ENCODE measurements around the gene GLIPR2. TPM values are rescaled to one million over a fixed set of nuclear protein-coding genes. Genes with fewer than 3 reads are reported as not detected.

GLIPR2 gene
- total RNA-seq, 5 donors from 2014 or later (not counting 1 experiment from before 2014, with no cell fraction given) = 25.6 to 37.8 (median 28.7) TPM

GRCh38 chr9:36132086-36132485 lies 4.4 kb upstream of the GLIPR2 start:
- POLR2A ChIA-PET = no interaction called here
- H3K9me3 Mint-ChIP-seq = no peaks in the 10 kb centered on the region
- H3K27me3 ChIP-seq (replicated peaks in 1 of 2; ENCODE audit: control insufficient read depth in 2 of 2, extremely low read depth in 1 of 2, insufficient read depth in 2 of 2, low read length in 1 of 2) = peaks cover 0 to 5% of the 10 kb centered on the region in 2 experiments
- H3K36me3 ChIP-seq (ENCODE audit: control insufficient read depth in 2 of 2, extremely low read depth in 1 of 2, insufficient read depth in 1 of 2, low read length in 1 of 2) = no peaks in the 10 kb centered on the region
- no peaks in the 10 kb centered on the region for H3K9me3 ChIP-seq
- no peaks in the 10 kb centered on the region for H3K36me3 Mint-ChIP-seq
- no CpG with 5 or more reads among the region's 3 CpGs for WGBS (ENCODE audit: insufficient coverage)
- peaks cover 17 to 23% (median 18%) of the 10 kb centered on the region in 3 donors for H3K4me1 Mint-ChIP-seq
- H3K27me3 Mint-ChIP-seq = no peaks in the 10 kb centered on the region
- ATAC-seq (replicated peaks in 1 of 4) (no peak), DNase-seq (no peak)
- no peak overlapping the region for H3K27ac ChIP-seq (ENCODE audit: low read length)
- H3K4me3 ChIP-seq (ENCODE audit: control insufficient read depth in 1 of 2, extremely low read depth in 1 of 2, low read length in 1 of 2) = no peak overlapping the region
- CTCF ChIA-PET = no interaction called here
- no peak overlapping the region for H3K27ac Mint-ChIP-seq
- no peak overlapping the region for H3K4me3 Mint-ChIP-seq
- peaks cover 2 to 24% of the 10 kb centered on the region in 2 experiments for H3K4me1 ChIP-seq (ENCODE audit: control insufficient read depth in 1 of 2, extremely low read depth in 1 of 2, insufficient read depth in 2 of 2, low read length in 2 of 2)

GRCh38 chr9:36134761-36135505 lies 1.6 kb upstream of the GLIPR2 start:
- H3K27me3 ChIP-seq (replicated peaks in 1 of 2; ENCODE audit: control insufficient read depth in 2 of 2, extremely low read depth in 1 of 2, insufficient read depth in 2 of 2, low read length in 1 of 2) = peaks cover 0 to 5% of the 10 kb centered on the region in 2 experiments
- H3K27me3 Mint-ChIP-seq = no peaks in the 10 kb centered on the region
- H3K36me3 Mint-ChIP-seq = no peaks in the 10 kb centered on the region
- H3K27ac ChIP-seq (ENCODE audit: low read length) = no peak overlapping the region
- H3K36me3 ChIP-seq (ENCODE audit: control insufficient read depth in 2 of 2, extremely low read depth in 1 of 2, insufficient read depth in 1 of 2, low read length in 1 of 2) = no peaks in the 10 kb centered on the region
- no peaks in the 10 kb centered on the region for H3K9me3 ChIP-seq
- ChIA-PET CTCF (no interaction called here), POLR2A (no interaction called here)
- peak overlapping the region in 1 of 2 donors; percentile 52 for H3K27ac Mint-ChIP-seq
- DNase-seq (no peak), ATAC-seq (replicated peaks in 1 of 4) (no peak)
- peaks cover 13 to 38% of the 10 kb centered on the region in 2 experiments for H3K4me1 ChIP-seq (ENCODE audit: control insufficient read depth in 1 of 2, extremely low read depth in 1 of 2, insufficient read depth in 2 of 2, low read length in 2 of 2)
- peaks cover 31 to 37% (median 31%) of the 10 kb centered on the region in 3 donors for H3K4me1 Mint-ChIP-seq
- WGBS (ENCODE audit: insufficient coverage) = 82% methylated on average over 5 of the region's 9 CpGs
- peak overlapping the region; percentile 69 to 84 (median 76) for H3K4me3 Mint-ChIP-seq
- no peaks in the 10 kb centered on the region for H3K9me3 Mint-ChIP-seq
- H3K4me3 ChIP-seq (ENCODE audit: control insufficient read depth in 1 of 2, extremely low read depth in 1 of 2, low read length in 1 of 2) = no peak overlapping the region

- WGBS (ENCODE audit: insufficient coverage) = 24% methylated on average over 16 of the region's 18 CpGs
- ChIA-PET CTCF (interaction anchor here in 1 of 2 donors (1.1 kb wide), 1 partner anchor 13 kb away, joined by 3 read pairs; no protein-coding TSS in a partner anchor), POLR2A (no interaction called here)
- DNase-seq = no peak
- H3K4me3 Mint-ChIP-seq = peak overlapping the region; percentile 69 to 84 (median 76)
- H3K36me3 Mint-ChIP-seq = no peaks in the 10 kb centered on the region
- Histone ChIP-seq H3K27me3 (replicated peaks in 1 of 2; ENCODE audit: control insufficient read depth in 2 of 2, extremely low read depth in 1 of 2, insufficient read depth in 2 of 2, low read length in 1 of 2) (peaks cover 0 to 5% of the 10 kb centered on the region in 2 experiments), H3K9me3 (no peaks in the 10 kb centered on the region), H3K4me1 (ENCODE audit: control insufficient read depth in 1 of 2, extremely low read depth in 1 of 2, insufficient read depth in 2 of 2, low read length in 2 of 2) (peaks cover 21 to 47% of the 10 kb centered on the region in 2 experiments), H3K27ac (ENCODE audit: low read length) (no peak overlapping the region), H3K4me3 (ENCODE audit: control insufficient read depth in 1 of 2, extremely low read depth in 1 of 2, low read length in 1 of 2) (peak overlapping the region; percentile 52 to 85), H3K36me3 (ENCODE audit: control insufficient read depth in 2 of 2, extremely low read depth in 1 of 2, insufficient read depth in 1 of 2, low read length in 1 of 2) (no peaks in the 10 kb centered on the region)
- peaks cover 39 to 46% (median 39%) of the 10 kb centered on the region in 3 donors for H3K4me1 Mint-ChIP-seq
- H3K27ac Mint-ChIP-seq = peak overlapping the region; percentile 39 to 67
- H3K27me3 Mint-ChIP-seq = no peaks in the 10 kb centered on the region
- no peak for ATAC-seq (replicated peaks in 1 of 4)
- H3K9me3 Mint-ChIP-seq = no peaks in the 10 kb centered on the region
Measured at GRCh38 chr9:36135741-36136271, 727 bp upstream of the GLIPR2 start.

GRCh38 chr9:36136894-36137391 lies 410 bp downstream of the GLIPR2 start:
- ATAC-seq (replicated peaks in 1 of 4) = peak in 3 of 4 experiments; percentile 54 to 60 (median 55)
- CTCF ChIA-PET = interaction anchor here (1.1 to 1.4 kb wide), 3 partner anchors 11 to 30 kb away, joined by 3 to 6 read pairs (median 4); no protein-coding TSS in a partner anchor
- no peaks in the 10 kb centered on the region for H3K36me3 ChIP-seq (ENCODE audit: control insufficient read depth in 2 of 2, extremely low read depth in 1 of 2, insufficient read depth in 1 of 2, low read length in 1 of 2)

GRCh38 chr9:36137392-36138004 lies 965 bp downstream of the GLIPR2 start:
- Mint-ChIP-seq H3K27me3 (no peaks in the 10 kb centered on the region), H3K9me3 (no peaks in the 10 kb centered on the region), H3K4me1 (peaks cover 56 to 63% (median 56%) of the 10 kb centered on the region in 3 donors), H3K4me3 (peak overlapping the region; percentile 88 to 92 (median 88)), H3K36me3 (no peaks in the 10 kb centered on the region), H3K27ac (peak overlapping the region; percentile 89)
- Histone ChIP-seq H3K4me3 (ENCODE audit: control insufficient read depth in 1 of 2, extremely low read depth in 1 of 2, low read length in 1 of 2) (peak overlapping the region; percentile 85 to 88), H3K4me1 (ENCODE audit: control insufficient read depth in 1 of 2, extremely low read depth in 1 of 2, insufficient read depth in 2 of 2, low read length in 2 of 2) (peaks cover 37 to 64% of the 10 kb centered on the region in 2 experiments), H3K9me3 (no peaks in the 10 kb centered on the region), H3K27ac (ENCODE audit: low read length) (peak overlapping the region; percentile 63), H3K27me3 (replicated peaks in 1 of 2; ENCODE audit: control insufficient read depth in 2 of 2, extremely low read depth in 1 of 2, insufficient read depth in 2 of 2, low read length in 1 of 2) (peaks cover 0 to 5% of the 10 kb centered on the region in 2 experiments), H3K36me3 (ENCODE audit: control insufficient read depth in 2 of 2, extremely low read depth in 1 of 2, insufficient read depth in 1 of 2, low read length in 1 of 2) (no peaks in the 10 kb centered on the region)
- no peak for DNase-seq
- ATAC-seq (replicated peaks in 1 of 4) = no peak
- CTCF ChIA-PET = interaction anchor here (1.2 to 1.4 kb wide), 2 partner anchors 29 kb away, joined by 4 to 6 read pairs; no protein-coding TSS in a partner anchor
- POLR2A ChIA-PET = no interaction called here
- 54% methylated on average over 12 of the region's 12 CpGs for WGBS (ENCODE audit: insufficient coverage)

More at GRCh38 chr9:36136894-36137391, 410 bp downstream of the GLIPR2 start:
- Mint-ChIP-seq H3K4me3 (peak overlapping the region; percentile 88 to 92 (median 88)), H3K4me1 (peaks cover 51 to 57% (median 51%) of the 10 kb centered on the region in 3 donors), H3K27ac (peak overlapping the region; percentile 89), H3K27me3 (no peaks in the 10 kb centered on the region), H3K9me3 (no peaks in the 10 kb centered on the region), H3K36me3 (no peaks in the 10 kb centered on the region)
- POLR2A ChIA-PET = no interaction called here
- Histone ChIP-seq H3K4me3 (ENCODE audit: control insufficient read depth in 1 of 2, extremely low read depth in 1 of 2, low read length in 1 of 2) (peak overlapping the region; percentile 85 to 88), H3K27me3 (replicated peaks in 1 of 2; ENCODE audit: control insufficient read depth in 2 of 2, extremely low read depth in 1 of 2, insufficient read depth in 2 of 2, low read length in 1 of 2) (peaks cover 0 to 5% of the 10 kb centered on the region in 2 experiments), H3K9me3 (no peaks in the 10 kb centered on the region), H3K4me1 (ENCODE audit: control insufficient read depth in 1 of 2, extremely low read depth in 1 of 2, insufficient read depth in 2 of 2, low read length in 2 of 2) (peaks cover 31 to 58% of the 10 kb centered on the region in 2 experiments), H3K27ac (ENCODE audit: low read length) (peak overlapping the region; percentile 63)
- peak in 1 of 35 experiments; percentile 23 for DNase-seq
- WGBS (ENCODE audit: insufficient coverage) = 2% methylated on average over 40 of the region's 40 CpGs

GRCh38 chr9:36138496-36138895 lies 2.0 kb downstream of the GLIPR2 start:
- POLR2A ChIA-PET = no interaction called here

More at GRCh38 chr9:36138496-36138895, 2.0 kb downstream of the GLIPR2 start:
- H3K4me1 ChIP-seq (ENCODE audit: control insufficient read depth in 1 of 2, extremely low read depth in 1 of 2, insufficient read depth in 2 of 2, low read length in 2 of 2) = peaks cover 47 to 74% of the 10 kb centered on the region in 2 experiments
- Mint-ChIP-seq H3K9me3 (no peaks in the 10 kb centered on the region), H3K4me1 (peaks cover 66 to 73% (median 66%) of the 10 kb centered on the region in 3 donors), H3K27me3 (no peaks in the 10 kb centered on the region), H3K36me3 (no peaks in the 10 kb centered on the region), H3K4me3 (peak overlapping the region; percentile 88 to 92 (median 88)), H3K27ac (peak overlapping the region; percentile 89 to 99)
- CTCF ChIA-PET = interaction anchor here in 1 of 2 donors (0.6 to 1.4 kb wide), 2 partner anchors 10 to 19 kb away, joined by 3 to 5 read pairs; no protein-coding TSS in a partner anchor
- 97% methylated on average over 9 of the region's 10 CpGs for WGBS (ENCODE audit: insufficient coverage)
- no peak for ATAC-seq (replicated peaks in 1 of 4)
- H3K27me3 ChIP-seq (replicated peaks in 1 of 2; ENCODE audit: control insufficient read depth in 2 of 2, extremely low read depth in 1 of 2, insufficient read depth in 2 of 2, low read length in 1 of 2) = peaks cover 0 to 5% of the 10 kb centered on the region in 2 experiments
- H3K4me3 ChIP-seq (ENCODE audit: control insufficient read depth in 1 of 2, extremely low read depth in 1 of 2, low read length in 1 of 2) = no peak overlapping the region
- peak overlapping the region; percentile 2 for H3K27ac ChIP-seq (ENCODE audit: low read length)
- no peak for DNase-seq
- H3K9me3 ChIP-seq = no peaks in the 10 kb centered on the region
- no peaks in the 10 kb centered on the region for H3K36me3 ChIP-seq (ENCODE audit: control insufficient read depth in 2 of 2, extremely low read depth in 1 of 2, insufficient read depth in 1 of 2, low read length in 1 of 2)
